Bronchial epithelial cell (primary cell): ENCODE measurements around the gene RCVRN. TPM values are rescaled to one million over a fixed set of nuclear protein-coding genes. Genes with fewer than 3 reads are reported as not detected.

Experiments used
- DNase-seq: peaks from one replicate; pipeline ENCODE4 v3.0.0-alpha.2; 2010; ENCODE audit warnings: low read depth
- FAIRE-seq: peaks from 2 replicates; lab custom pipeline; 2011; peaks lifted over from hg19 to GRCh38; lab: Jason Lieb, UNC
- H3K27me3 ChIP-seq: 2 replicates; pipeline ENCODE4 v1.5.1; 2011; ENCODE audit warnings: low read length; ENCODE audit not compliant: control insufficient read depth, insufficient read depth
- H3K36me3 ChIP-seq: 2 replicates; pipeline ENCODE4 v1.5.1; 2011; ENCODE audit warnings: low read length; ENCODE audit not compliant: control insufficient read depth, insufficient read depth
- H3K4me3 ChIP-seq: 2 replicates; pipeline ENCODE4 v1.5.1; 2011; ENCODE audit warnings: mild to moderate bottlenecking, low read depth, low read length, control low read depth
- CTCF ChIP-seq: IDR thresholded peaks from 2 replicates; pipeline ENCODE4 v1.5.1; 2011; ENCODE audit warnings: mild to moderate bottlenecking, moderate library complexity, low read length, control low read depth, inconsistent platforms; ENCODE audit not compliant: insufficient read depth, severe bottlenecking
- total RNA-seq: library from RNA; depleted of rRNA; stranded (reverse); fragments of >200 nt; gene quantifications from 2 replicates; pipeline ENCODE4 v1.2.1, GENCODE V29; 2014

RCVRN gene
- total RNA-seq, 1 donor from 2014 or later: not detected

- FAIRE-seq (no peak), DNase-seq (no peak)
- Histone ChIP-seq H3K27me3 (no peaks in the 10 kb centered on the region), H3K4me3 (no peak overlapping the region), H3K36me3 (no peaks in the 10 kb centered on the region)
- TF ChIP-seq CTCF: no peak
Observed at GRCh38 chr17:9894231-9894630, 10.8 kb downstream of the RCVRN start.

- no peak for FAIRE-seq
Observed at GRCh38 chr17:9893411-9894012, 11.6 kb downstream of the RCVRN start.

GRCh38 chr17:9890124-9890523 is 14.9 kb downstream of the RCVRN start:
- Histone ChIP-seq H3K27me3 (no peaks in the 10 kb centered on the region), H3K36me3 (no peaks in the 10 kb centered on the region), H3K4me3 (no peak overlapping the region)
- DNase-seq: no peak
- TF ChIP-seq CTCF: peak; percentile 26
- no peak for FAIRE-seq

More at GRCh38 chr17:9893411-9894012, 11.6 kb downstream of the RCVRN start:
- H3K27me3 ChIP-seq: no peaks in the 10 kb centered on the region
- no peak overlapping the region for H3K4me3 ChIP-seq
- H3K36me3 ChIP-seq: no peaks in the 10 kb centered on the region
- TF ChIP-seq CTCF: no peak
- no peak for DNase-seq

GRCh38 chr17:9887508-9887907 is 17.6 kb downstream of the RCVRN start:
- no peak for DNase-seq
- TF ChIP-seq CTCF: no peak
- Histone ChIP-seq H3K4me3 (no peak overlapping the region), H3K27me3 (no peaks in the 10 kb centered on the region), H3K36me3 (no peaks in the 10 kb centered on the region)
- FAIRE-seq: no peak

GRCh38 chr17:9886141-9886930 is 18.7 kb downstream of the RCVRN start:
- H3K4me3 ChIP-seq: no peak overlapping the region
- H3K27me3 ChIP-seq: no peaks in the 10 kb centered on the region
- DNase-seq (no peak), FAIRE-seq (peak; percentile 55)
- no peaks in the 10 kb centered on the region for H3K36me3 ChIP-seq
- no peak for TF ChIP-seq CTCF
